Left forelimb (tissue), 1 donor: ENCODE measurements around the gene AGO3.
"Not testable (repeated sequence)": the region's sequence is repeated elsewhere in the genome, so short reads cannot be mapped to it uniquely, and the experiment has no call there.

Experiments
- DNase-seq: peaks from one replicate; pipeline ENCODE4 v3.0.0-alpha.2; 2018; ENCODE audit warnings: low spot score

Gene AGO3

GRCh38 chr1:36008546-36009197 is 77.8 kb downstream of the AGO3 start:
- DNase-seq = no peak

- DNase-seq = no peak
Measured at GRCh38 chr1:36014722-36015220, 83.9 kb downstream of the AGO3 start.

- no peak for DNase-seq
Measured at GRCh38 chr1:36016686-36017085, 85.8 kb downstream of the AGO3 start.

GRCh38 chr1:36023098-36023769 is 92.3 kb downstream of the AGO3 start:
- no peak for DNase-seq

GRCh38 chr1:36024024-36024423 is 93.1 kb downstream of the AGO3 start:
- not testable (repeated sequence) for DNase-seq

GRCh38 chr1:36024847-36025246 is 93.9 kb downstream of the AGO3 start:
- DNase-seq = no peak

- no peak for DNase-seq
Measured at GRCh38 chr1:36027766-36028165, 96.9 kb downstream of the AGO3 start.

- no peak for DNase-seq
Measured at GRCh38 chr1:36031441-36031840, 100.5 kb downstream of the AGO3 start.

GRCh38 chr1:36034692-36035091 is 103.8 kb downstream of the AGO3 start:
- DNase-seq = no peak

- no peak for DNase-seq
Measured at GRCh38 chr1:36035154-36035553, 104.2 kb downstream of the AGO3 start.

- no peak for DNase-seq
Measured at GRCh38 chr1:36040238-36040637, 109.3 kb downstream of the AGO3 start.

GRCh38 chr1:36051821-36052220 is 120.9 kb downstream of the AGO3 start:
- DNase-seq = no peak

- DNase-seq = no peak
Measured at GRCh38 chr1:36053978-36054377, 123.1 kb downstream of the AGO3 start.

- DNase-seq = no peak
Measured at GRCh38 chr1:36055706-36056105, 124.8 kb downstream of the AGO3 start.

- DNase-seq = no peak
Measured at GRCh38 chr1:36062315-36062714, 131.4 kb downstream of the AGO3 start.

GRCh38 chr1:36067871-36068270 is 137.0 kb downstream of the AGO3 start:
- no peak for DNase-seq

GRCh38 chr1:36068866-36069265 is 138.0 kb downstream of the AGO3 start:
- no peak for DNase-seq

GRCh38 chr1:36070349-36070748 is 139.4 kb downstream of the AGO3 start:
- no peak for DNase-seq

- DNase-seq = no peak
Measured at GRCh38 chr1:36076979-36077573, 146.2 kb downstream of the AGO3 start.

- DNase-seq = no peak
Measured at GRCh38 chr1:36080236-36080635, 149.3 kb downstream of the AGO3 start.

- no peak for DNase-seq
Measured at GRCh38 chr1:36080801-36081200, 149.9 kb downstream of the AGO3 start.

GRCh38 chr1:36081926-36082485 is 151.1 kb downstream of the AGO3 start:
- DNase-seq = no peak

GRCh38 chr1:36083219-36083618 is 152.3 kb downstream of the AGO3 start:
- no peak for DNase-seq
